NCI-H2227 (cell line): ENCODE results near the gene PDLIM7.
A peak's percentile ranks its signal among the peaks of the same experiment; 100 is the strongest.

Experiments used
- DNase-seq: peaks from one replicate; lab custom pipeline; 2025; ENCODE audit not compliant: unreplicated experiment; lab: John Stamatoyannopoulos, UW

Gene PDLIM7

DNA sequence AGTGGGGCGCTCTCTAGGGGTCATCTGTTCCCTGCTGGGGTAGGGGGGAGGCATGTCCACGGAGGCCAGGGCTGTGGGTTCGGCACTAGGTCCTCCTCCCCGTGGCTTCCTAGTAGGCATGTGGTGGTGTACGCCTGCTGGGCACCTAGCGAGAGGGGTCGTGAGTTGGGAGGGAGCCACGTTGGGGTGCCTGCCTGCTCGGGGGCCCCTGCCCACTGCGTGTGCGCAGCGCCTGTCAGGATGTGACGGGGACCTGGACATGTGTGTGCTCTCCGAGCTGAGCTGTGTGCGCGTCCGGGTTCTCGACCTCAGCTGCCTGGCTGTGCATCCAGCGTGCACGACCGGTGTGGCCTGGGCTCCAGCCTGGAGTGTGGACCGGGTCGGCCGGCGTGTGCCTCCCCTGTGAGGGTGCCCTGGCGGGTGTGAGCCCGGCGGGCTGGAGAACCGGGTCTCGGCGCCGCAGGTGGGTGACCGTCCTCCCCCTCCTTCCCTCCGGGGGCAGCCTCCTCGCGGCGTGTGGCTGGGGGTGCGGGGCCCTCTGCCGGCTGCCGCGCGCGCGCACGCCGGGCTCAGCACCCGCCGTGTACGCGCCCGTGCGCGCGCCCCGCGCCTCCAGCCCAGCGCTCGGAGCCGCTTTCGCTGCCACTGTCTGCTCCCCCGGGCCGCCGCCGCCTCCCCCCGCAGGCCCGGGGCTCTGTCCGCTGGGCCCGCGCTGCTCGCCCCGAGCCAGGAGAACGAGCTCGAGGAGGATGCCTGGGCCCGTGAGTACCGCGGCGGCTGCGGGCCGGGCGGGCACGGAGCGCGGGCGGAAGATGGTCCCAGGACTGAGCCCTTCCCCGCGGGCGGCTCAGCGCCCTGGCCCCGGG lies 51.0 kb downstream of the PDLIM7 start, which contains the start of gene PRR7:
TSS of gene PRR7 (plus strand) at position 615 of the 866 bp plus-strand sequence. CDS start 8,254 bp downstream, outside the sequence.
- DNase-seq: peak; percentile 82

DNA sequence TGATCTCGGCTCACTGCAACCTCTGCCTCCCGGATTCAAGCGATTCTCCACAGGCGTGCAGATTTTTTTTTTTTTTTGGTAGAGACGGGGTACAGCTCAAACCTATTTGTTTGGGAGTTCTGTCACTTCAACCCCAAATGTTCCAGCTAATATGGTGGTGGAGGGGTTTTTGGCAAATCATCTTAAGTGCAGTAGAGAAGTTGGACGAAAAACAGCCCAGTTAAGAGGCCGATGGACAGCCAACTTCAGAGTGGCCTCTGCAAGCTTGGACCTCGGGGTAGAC lies 51.5 kb downstream of the PDLIM7 start:
- no peak for DNase-seq

GRCh38 chr5:177445052-177445916 lies 52.1 kb downstream of the PDLIM7 start:
- DNase-seq: no peak

- DNase-seq: no peak
These were observed 53.0 kb downstream of the PDLIM7 start for GRCh38 chr5:177444106-177445051.

DNA sequence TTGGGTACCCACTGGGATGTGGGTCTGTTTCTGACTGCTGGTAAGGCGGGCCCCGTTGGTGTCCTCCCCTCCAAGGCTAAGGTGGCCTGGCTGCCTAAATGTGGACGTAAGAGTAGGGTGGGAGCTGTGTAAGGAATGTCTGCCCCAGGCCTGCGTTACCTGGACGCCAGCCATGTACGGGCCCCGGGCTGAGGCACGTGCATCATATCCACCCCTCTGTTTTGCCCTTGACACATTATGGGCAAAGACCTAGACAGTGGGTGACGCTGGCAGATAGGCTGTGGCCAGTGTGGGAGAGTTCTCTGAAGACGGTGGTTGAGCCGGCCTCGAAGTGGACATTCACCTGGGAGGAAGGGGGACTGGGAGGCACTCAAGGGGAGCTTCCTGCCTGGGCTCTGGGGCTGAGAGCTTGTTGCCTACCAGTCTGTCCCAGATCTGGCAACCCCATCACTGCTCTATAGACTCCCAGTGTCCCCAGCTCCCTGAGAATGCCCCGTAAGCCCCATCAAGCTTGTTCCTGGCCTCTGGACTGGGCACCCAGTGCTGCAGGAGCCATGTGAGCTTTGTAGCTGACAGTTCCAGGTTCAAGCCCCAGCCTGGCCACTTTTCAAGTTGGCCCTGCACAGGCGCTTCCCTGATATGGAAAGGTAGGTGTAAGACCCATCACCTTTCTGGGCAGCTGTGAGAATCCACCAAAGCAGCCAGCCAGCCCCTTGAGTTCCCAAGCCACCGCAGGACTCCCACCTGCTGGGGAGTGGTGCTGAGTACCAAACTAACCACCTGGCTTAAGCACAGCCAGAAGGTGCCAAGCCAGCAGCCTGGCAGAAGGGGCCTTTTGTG lies 54.0 kb downstream of the PDLIM7 start:
- DNase-seq: no peak

DNA sequence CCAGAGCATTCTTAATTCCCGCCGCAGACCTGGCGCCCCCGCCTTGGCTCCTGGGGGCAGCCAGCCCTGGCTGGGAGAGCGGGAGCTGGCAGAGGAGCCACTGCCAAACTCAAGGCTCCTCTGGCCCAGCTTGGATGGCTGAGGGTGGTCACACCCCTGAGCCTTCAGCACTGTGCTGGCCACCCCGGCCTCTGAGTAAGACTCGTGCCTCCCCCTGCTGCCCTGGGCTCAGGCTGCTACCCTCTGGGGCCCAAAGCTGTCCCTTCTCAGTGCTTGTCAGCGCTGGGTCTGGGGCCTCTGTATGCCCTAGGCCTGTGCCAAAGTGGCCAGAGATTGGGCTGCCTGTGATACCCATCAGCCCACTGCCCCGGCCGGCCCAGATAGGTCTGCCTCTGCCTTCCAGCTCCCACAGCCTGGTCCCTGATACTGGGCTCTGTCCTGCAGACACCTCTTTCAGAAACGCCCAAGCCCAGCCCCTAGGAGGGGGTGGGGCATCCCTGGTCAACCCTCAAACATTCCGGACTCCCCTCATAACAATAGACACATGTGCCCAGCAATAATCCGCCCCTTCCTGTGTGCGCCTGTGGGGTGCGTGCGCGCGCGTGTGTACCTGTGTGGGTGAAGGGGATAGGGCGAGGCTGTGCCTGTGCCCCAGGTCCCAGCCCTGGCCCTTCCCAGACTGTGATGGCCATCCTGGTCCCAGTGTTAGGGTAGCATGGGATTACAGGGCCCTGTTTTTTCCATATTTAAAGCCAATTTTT lies 55.2 kb downstream of the PDLIM7 start:
- DNase-seq: no peak

GRCh38 chr5:177440990-177441780 lies 56.2 kb downstream of the PDLIM7 start:
- no peak for DNase-seq

- DNase-seq: no peak
These were observed 57.0 kb downstream of the PDLIM7 start for GRCh38 chr5:177440211-177440989.

DNA sequence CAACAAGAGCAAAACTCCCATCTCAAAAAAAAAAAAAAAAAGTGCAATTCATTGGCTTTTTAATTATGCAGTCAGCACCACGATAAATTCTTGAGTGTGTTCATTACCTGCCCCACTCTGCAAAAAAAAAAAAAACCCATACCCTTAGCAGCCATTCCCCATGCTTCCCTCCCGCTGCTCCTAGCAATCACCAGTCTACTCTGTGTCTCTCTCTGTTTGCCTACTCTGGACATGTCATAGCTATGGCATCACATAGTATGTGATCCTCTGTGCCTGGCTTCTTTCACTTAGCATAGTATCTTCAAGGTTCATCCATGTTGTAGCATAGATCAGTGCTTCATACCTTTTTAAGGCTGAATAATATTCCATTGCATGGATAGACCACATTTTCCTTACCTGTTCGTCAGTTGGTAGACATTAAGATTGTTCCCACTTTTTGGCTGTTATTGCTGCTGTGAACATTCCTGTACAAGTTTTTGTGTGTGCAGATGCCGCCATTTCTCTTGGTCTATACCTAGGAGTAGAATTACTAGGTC lies 57.8 kb downstream of the PDLIM7 start:
- DNase-seq: no peak

- no peak for DNase-seq
These were observed 58.9 kb downstream of the PDLIM7 start for GRCh38 chr5:177438468-177438867.

DNA sequence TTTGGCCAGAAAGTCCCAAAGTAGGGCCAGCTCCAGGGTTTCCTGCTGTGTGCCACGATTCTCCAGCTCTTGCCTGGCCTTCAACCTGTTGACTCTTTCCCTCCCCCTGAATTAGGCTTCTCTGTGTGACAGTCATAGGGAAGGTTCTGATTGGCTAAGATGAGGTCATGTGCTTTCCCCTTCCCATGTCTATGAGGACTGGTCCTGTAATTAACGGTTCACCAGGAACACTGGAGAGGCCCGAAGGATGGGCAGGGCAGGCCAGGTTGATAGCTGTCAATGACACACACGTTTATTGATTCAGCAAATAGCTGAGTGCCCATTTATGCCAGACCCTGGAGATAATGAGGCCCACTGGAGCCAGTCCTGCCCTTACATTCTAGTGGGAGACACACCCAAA lies 59.8 kb downstream of the PDLIM7 start:
- peak; percentile 53 for DNase-seq

DNA sequence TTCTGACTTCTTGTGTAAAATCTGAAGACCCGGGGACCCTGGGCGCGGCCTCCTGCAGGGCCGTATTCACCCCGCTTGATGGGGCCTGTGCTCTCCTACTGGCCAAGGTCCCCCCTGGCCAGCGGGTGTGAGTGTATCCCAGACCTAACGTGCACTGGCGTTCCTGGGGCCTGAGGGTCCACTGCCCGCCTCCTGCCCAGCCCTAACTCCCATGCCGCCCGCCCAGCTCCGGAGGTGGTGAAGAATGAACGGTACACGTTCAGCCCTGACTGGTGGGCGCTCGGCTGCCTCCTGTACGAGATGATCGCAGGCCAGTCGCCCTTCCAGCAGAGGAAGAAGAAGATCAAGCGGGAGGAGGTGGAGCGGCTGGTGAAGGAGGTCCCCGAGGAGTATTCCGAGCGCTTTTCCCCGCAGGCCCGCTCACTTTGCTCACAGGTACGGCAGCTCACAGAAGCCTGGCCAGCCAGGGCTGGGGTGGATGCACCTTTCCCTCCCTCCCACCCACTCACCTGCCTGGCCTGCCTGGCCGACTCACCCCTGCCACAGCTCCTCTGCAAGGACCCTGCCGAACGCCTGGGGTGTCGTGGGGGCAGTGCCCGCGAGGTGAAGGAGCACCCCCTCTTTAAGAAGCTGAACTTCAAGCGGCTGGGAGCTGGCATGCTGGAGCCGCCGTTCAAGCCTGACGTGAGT lies 61.4 kb downstream of the PDLIM7 start:
- DNase-seq: no peak

DNA sequence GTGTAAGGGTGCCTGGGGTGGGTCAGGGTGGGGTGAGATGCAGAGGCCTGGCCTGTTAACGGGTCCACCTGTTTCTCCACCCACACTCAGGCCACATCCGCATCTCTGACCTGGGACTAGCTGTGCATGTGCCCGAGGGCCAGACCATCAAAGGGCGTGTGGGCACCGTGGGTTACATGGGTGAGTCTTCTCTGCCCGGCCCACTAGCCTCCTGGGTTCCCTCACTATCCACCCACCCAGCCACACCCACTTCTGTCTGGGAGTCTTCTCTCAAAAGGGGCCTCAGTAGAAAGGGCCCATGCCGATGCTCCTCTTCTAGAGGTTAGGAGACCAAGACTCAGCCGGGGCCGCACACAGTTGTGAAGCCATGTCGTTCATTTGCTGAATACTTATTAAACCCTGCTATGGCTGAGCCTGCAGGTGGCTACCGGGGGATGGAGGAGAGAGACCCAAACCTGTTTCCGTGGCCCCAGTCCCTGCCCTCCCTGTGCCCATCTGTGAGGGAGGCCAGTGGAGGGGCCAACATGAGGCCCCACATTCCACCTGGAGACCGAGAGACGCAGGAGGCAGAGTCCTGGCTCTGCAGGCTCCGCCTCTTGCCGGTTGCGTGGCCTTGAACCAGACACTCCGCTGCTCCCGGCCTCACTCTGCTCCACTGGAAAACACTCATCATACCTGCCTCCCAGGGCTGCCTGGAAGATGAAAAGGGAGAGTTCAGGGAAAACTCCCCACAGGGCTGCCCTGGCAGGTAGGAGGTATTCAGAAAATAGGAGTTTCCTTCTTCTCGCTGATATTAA lies 62.3 kb downstream of the PDLIM7 start:
- no peak for DNase-seq

GRCh38 chr5:177434437-177434836 lies 63.0 kb downstream of the PDLIM7 start:
- no peak for DNase-seq

GRCh38 chr5:177433658-177434217 lies 63.7 kb downstream of the PDLIM7 start:
- no peak for DNase-seq
